IPS DF 4.7 (cell line): ENCODE measurements around the gene ATP10A.

Experiments
- DNase-seq: peaks from one replicate; pipeline ENCODE4 v3.0.0-alpha.2; 2013; ENCODE audit warnings: low spot score; ENCODE audit errors: extremely low read depth

ATP10A gene

GRCh38 chr15:25742041-25742730, 120.9 kb downstream of the ATP10A start:
- DNase-seq: no peak

DNA sequence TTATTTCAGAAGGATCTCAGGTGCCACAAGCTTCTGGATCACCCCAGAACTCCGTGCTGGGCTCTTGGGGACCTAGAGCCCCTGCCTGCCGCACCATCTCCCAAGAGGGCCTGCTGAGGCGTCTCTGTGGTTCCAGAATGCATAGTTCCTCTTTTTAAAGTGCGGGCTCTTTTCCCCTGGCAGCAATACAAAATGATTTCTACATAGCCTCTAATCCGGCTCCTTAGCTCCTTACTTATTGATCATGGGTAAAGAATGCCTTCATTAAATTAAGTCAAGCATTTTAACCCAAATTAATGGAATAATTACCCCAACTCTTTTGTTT, 121.9 kb downstream of the ATP10A start:
- DNase-seq: no peak

DNA sequence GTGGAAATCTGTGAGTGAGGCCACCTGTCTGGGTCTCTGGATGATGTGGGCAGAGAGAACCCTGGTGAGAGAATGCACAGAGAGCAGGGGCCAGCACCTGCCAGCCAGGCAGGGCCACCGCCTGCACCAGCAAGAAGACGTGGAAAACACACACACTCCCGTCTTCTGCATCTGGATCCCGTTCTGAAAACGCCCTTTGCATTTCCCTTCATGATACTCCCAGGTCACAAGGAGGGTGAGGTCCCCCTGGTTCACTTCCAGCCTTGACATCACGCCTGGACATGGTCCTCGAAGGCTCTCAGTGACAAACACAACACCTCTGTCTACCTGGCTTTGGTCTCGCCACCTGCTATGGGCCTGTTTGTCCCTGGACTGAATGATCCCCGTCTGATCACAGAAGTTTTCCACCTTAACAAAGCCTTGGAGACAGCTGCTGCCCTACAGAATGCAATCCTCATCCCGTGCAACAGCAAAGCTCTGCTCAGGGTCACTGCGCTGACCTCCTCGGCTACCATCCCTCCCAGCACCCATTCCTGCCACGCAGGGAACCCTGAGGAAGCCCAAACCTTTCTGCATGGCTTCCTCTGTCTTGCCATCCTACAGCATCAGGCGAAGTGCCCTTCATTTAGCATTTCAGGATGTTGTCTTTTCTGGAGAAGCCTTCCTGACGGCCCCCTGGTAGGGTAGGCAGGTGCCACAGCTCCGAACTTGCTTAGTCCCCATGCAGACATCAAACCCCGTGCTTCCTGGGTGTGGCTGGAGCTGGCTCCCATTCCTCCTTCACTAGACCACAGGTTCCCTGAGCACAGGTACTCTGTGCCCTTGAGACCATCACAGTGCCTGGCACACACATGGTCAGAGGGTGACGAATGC, 122.5 kb downstream of the ATP10A start:
- DNase-seq: no peak

DNA sequence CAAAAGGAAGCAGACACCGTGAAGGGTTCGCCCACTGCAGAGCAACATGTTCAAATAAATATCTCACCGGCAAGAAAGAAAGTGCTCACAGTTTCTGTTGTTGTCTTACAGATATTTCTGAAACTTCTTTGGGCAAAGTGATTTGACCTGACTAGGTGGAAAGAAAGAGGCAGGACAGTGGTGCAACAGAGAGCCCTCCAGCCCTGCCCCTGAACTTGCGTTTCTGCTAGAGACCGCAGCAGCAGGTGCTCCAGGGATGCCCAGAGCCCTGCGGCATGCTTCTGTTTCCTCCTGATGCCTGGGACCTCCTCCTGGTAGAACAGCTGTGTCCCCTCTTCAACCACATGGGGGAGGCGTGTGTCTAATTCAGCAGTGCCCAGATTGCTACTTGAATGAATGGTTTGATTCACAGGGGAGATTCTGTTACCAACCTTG, 123.4 kb downstream of the ATP10A start:
- no peak for DNase-seq

DNA sequence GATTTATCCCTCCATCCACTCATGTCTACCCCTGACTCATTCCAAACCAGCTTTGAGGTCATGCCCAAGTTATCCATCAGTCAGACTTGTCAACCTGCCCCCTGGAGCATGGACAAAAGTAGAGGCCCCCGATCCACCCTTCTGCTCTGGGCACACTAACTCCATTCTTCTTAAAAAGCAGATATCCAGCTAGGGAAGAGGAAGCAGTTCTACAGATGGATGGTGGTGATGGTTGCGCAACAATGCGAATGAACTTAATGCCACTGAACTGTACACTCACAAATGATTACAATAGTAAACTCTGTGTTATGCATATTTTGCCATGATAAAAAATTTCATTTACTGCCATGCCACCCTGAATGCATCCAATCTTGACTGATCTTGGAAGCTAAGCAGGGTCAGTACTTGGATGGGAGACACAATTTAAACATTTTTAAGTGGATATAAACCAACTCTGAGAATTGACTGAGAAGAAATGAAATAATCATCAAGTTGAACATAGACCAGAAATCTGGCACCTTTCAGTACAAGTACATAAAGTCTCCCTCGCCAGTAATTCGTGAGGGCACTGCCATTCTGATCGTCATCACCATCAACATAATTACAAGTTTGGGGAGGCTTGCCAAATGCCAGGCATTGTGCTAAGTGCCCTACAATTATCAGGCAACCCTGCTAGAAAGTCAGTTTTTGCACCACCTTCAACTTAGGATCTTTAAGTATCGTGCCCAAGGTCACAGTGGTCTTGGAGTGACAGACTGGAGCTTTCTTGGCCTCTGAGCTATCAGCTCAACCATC, 124.8 kb downstream of the ATP10A start:
- no peak for DNase-seq

- no peak for DNase-seq
Measured at GRCh38 chr15:25737218-25737643, 125.9 kb downstream of the ATP10A start.

DNA sequence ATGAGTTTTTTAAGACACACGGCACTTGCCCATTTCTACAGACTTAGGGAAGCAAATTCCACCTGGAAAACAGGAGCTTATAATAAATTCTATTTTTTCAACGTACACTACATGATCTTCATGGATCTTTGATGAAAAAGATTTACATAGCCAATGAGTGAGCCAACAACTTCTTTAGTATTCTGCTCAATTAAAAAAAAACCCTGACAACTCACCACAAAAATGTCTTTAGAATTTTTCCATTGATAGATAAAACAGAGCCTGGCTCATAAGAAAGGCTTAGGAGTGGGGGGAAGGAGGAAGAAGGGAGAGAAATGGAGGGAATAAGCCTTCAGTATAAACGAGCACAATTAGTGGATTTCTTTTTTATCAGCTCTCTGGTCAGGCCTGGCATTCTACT, 126.7 kb downstream of the ATP10A start:
- no peak for DNase-seq

GRCh38 chr15:25735550-25736384, 127.4 kb downstream of the ATP10A start:
- no peak for DNase-seq

DNA sequence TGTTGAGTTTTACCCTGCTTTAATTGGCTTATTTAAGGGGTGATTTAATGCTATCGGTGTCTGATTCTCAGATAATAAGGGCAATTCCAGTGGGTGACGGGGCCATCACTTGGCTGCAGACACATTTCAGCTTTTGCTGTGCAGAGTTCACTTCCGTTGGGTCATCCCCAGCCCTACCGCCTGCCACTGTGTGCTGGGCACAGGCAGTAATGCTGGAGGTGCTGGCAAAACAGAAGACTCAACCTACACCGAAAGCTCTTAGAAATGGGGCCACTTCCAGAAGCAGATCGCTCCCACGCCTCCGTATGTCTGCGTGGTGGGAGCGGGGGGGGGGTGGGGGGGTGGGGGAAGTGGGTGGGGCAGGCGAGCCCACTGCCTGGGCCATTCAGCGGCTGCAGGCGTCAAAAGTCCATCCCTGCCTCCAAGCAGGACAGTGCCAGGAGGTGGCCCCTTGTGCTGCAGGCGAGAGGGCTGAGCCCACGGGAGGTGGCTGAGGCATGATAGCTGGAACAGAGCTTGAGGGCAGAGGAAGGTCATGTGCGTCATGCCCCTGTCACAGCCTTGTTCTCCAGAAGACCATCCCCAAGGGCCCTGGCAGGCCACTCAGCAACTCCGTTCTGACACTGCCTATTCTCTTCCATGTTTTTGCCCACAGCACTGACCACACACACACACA, 128.3 kb downstream of the ATP10A start:
- no peak for DNase-seq

DNA sequence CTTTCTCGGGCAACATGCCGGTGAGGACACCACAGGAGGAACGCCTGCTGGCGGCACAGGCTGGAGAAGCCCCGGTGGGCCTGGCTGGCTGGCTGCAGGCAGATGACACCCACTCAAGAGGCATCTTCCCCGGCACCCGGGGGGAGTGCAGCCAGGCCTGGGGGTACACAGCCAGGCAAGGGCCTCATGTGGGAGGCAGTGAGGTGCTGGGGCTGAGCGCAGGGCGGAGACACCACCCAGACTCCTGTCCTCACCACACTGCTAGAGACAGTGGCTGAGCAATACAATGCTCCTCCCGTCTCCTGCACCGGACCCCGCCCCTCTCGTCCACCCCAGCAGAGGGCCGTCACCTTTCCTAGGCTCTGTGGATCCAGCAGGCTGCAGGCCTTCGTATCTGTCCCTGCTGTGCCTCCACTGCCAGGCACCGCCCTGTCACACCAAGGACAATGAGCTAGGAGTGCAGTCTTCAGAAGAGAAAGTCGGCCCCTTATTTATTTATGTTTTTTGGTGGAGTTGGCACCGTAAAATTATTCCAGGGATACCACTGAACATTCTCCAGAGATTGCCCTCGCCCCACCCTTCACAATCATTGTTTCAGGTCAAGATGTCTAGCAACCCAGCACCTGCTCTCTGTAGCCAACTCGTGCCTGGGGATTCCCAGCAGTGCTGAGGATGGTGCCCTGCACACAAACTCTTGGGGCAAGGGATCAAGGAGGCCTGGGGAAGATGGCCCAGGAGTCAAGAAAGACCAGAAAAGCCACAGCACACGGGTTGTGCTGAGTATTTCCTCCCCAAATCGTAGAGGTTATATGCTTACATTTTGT, 129.1 kb downstream of the ATP10A start:
- no peak for DNase-seq

GRCh38 chr15:25733036-25733855, 129.9 kb downstream of the ATP10A start:
- no peak for DNase-seq

DNA sequence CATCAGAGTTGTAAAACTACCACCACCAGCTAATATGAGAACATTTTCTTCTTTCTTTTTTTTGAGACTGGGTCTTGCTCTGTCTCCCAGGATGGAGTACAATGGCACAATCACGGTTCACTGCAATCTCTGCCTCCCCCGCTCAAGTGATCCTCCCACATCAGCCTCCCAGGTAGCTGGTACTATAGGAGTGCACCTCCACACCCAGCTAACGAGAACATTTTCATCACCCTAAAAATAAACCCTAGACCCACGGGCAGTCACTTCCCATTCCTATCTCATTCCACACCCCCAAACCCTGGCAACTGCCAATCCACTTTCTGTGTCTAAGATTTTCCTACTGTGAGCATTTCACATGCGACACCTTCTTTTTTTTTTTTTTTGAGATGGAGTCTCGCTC, 130.9 kb downstream of the ATP10A start:
- no peak for DNase-seq

- DNase-seq: no peak
Measured at GRCh38 chr15:25731411-25731810, 131.7 kb downstream of the ATP10A start.

DNA sequence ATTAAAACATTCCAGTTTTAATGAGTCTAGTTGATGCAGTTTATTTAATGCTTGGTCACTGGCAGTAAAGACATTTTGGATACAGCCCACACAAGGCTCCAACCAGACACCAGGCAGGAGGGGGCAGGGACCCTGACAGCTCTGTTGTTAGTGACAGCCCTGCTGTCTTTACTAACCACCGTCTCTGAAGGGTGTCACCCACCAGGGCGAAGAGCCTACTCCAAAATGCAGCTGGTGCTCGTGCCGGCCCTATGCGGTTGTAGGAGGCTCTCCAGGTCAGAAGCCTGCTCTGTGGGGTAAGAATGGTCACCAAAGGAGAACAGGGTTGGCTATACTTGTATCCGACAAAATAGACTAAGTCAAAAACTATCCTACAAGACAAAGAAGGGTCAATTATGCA, 132.2 kb downstream of the ATP10A start:
- no peak for DNase-seq

GRCh38 chr15:25728816-25729215, 134.3 kb downstream of the ATP10A start:
- DNase-seq: no peak

GRCh38 chr15:25727867-25728600, 135.1 kb downstream of the ATP10A start:
- no peak for DNase-seq

DNA sequence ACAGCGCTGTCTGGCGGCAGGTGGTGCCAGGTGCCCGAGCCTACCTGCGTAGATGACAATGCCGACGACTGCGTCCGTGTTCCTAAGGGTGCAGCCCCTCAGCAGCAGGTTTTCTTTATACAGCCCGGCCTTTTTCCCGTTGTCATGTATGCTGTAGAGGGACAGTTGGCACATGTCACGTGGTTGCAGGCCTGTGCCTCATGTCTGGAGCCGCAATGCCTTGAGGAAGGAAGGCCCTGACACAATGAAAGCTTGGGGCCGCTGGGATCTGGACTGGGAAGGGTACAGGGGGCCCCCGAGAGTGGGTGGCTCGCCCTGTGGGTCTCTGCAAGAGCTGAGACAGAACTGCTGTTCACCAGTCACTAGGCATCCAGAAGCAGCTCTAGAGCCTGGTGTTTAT, 136.0 kb downstream of the ATP10A start:
- no peak for DNase-seq

- DNase-seq: no peak
Measured at GRCh38 chr15:25725758-25726157, 137.4 kb downstream of the ATP10A start.
